Hematopoietic multipotent progenitor cell treated with erythropoietin and hydrocortisone succinate and interleukin-3 and kit ligand, for 15 days (in vitro differentiated cells): ENCODE measurements around the gene LRFN2.
A peak's percentile ranks its signal among the peaks of the same experiment; 100 is the strongest.

Experiments used
- DNase-seq: peaks from one replicate; pipeline ENCODE4 v3.0.0-alpha.2; 2015; ENCODE audit warnings: low spot score

LRFN2 gene

GRCh38 chr6:40587240-40588069 lies at the start of gene LRFN2:
LRFN2 (minus strand) TSS chr6:40587364.
- DNase-seq = peak; percentile 27

- DNase-seq = peak; percentile 5
Measured at GRCh38 chr6:40634429-40634828, 47.3 kb upstream of the LRFN2 start.

GRCh38 chr6:40631744-40632143 lies 44.6 kb upstream of the LRFN2 start:
- DNase-seq = no peak

- no peak for DNase-seq
Measured at GRCh38 chr6:40630488-40630887, 43.3 kb upstream of the LRFN2 start.

- no peak for DNase-seq
Measured at GRCh38 chr6:40630051-40630450, 42.9 kb upstream of the LRFN2 start.

- no peak for DNase-seq
Measured at GRCh38 chr6:40629463-40629862, 42.3 kb upstream of the LRFN2 start.

GRCh38 chr6:40627316-40627715 lies 40.2 kb upstream of the LRFN2 start:
- no peak for DNase-seq

- no peak for DNase-seq
Measured at GRCh38 chr6:40626886-40627285, 39.7 kb upstream of the LRFN2 start.

GRCh38 chr6:40623932-40624331 lies 36.8 kb upstream of the LRFN2 start:
- no peak for DNase-seq

GRCh38 chr6:40623178-40623577 lies 36.0 kb upstream of the LRFN2 start:
- DNase-seq = no peak

GRCh38 chr6:40620574-40621240 lies 33.5 kb upstream of the LRFN2 start:
- no peak for DNase-seq

GRCh38 chr6:40614671-40615070 lies 27.5 kb upstream of the LRFN2 start:
- no peak for DNase-seq

- DNase-seq = no peak
Measured at GRCh38 chr6:40611912-40612311, 24.7 kb upstream of the LRFN2 start.

GRCh38 chr6:40611434-40611833 lies 24.3 kb upstream of the LRFN2 start:
- no peak for DNase-seq

- DNase-seq = no peak
Measured at GRCh38 chr6:40610229-40610628, 23.1 kb upstream of the LRFN2 start.

- DNase-seq = no peak
Measured at GRCh38 chr6:40606981-40607380, 19.8 kb upstream of the LRFN2 start.

GRCh38 chr6:40606526-40606925 lies 19.4 kb upstream of the LRFN2 start:
- no peak for DNase-seq

GRCh38 chr6:40604082-40604481 lies 16.9 kb upstream of the LRFN2 start:
- DNase-seq = no peak

- DNase-seq = no peak
Measured at GRCh38 chr6:40599555-40599954, 12.4 kb upstream of the LRFN2 start.

GRCh38 chr6:40598516-40598915 lies 11.4 kb upstream of the LRFN2 start:
- no peak for DNase-seq

GRCh38 chr6:40597301-40597700 lies 10.1 kb upstream of the LRFN2 start:
- DNase-seq = no peak

- no peak for DNase-seq
Measured at GRCh38 chr6:40588480-40588879, 1.3 kb upstream of the LRFN2 start.

- DNase-seq = no peak
Measured at GRCh38 chr6:40588070-40588384, 863 bp upstream of the LRFN2 start.
